ENCODE results near the gene CDH13.

DNA sequence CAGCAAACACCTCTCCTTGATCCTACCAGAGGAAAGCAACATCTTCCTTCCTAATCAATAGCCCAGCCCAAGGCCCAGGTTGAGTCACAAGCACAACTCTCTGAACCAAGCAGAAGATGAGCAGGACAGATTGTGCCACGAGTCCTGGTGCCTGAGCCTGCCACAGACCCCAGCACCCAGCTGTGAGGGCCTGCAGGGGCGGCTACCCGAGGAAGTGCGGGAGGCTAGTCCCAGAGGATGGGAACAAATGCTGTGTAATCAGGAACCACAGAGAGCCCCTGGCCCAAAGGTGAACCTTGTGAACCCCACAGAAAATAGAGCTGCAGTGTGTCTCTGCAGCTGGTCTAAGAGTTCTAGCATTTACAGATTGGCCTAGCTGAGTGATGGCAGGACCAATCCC is 1054.2 kb downstream of the CDH13 start:
- TF ChIP-seq, protein P1, sequence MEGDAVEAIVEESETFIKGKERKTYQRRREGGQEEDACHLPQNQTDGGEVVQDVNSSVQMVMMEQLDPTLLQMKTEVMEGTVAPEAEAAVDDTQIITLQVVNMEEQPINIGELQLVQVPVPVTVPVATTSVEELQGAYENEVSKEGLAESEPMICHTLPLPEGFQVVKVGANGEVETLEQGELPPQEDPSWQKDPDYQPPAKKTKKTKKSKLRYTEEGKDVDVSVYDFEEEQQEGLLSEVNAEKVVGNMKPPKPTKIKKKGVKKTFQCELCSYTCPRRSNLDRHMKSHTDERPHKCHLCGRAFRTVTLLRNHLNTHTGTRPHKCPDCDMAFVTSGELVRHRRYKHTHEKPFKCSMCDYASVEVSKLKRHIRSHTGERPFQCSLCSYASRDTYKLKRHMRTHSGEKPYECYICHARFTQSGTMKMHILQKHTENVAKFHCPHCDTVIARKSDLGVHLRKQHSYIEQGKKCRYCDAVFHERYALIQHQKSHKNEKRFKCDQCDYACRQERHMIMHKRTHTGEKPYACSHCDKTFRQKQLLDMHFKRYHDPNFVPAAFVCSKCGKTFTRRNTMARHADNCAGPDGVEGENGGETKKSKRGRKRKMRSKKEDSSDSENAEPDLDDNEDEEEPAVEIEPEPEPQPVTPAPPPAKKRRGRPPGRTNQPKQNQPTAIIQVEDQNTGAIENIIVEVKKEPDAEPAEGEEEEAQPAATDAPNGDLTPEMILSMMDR (IDR thresholded peaks at IDR 0.05), result no peak
- no peak for TF ChIP-seq POLR2A (IDR thresholded peaks at IDR 0.05)
- no peak for TF ChIP-seq EP300 (IDR thresholded peaks at IDR 0.05)
